Stimulated activated effector memory CD8-positive, alpha-beta T cell treated with anti-CD3 and anti-CD28 coated beads, Interleukin-12 subunit alpha, Interleukin-12 subunit beta, amount 100 ng/mL, for 72 hours (primary cell): ENCODE data around the gene TMEM218.

Experiments
- ATAC-seq: fragments of 150-1000 bp; cut with Tn5 transposase; 2 replicates; pipeline ENCODE4 v1.10.0; 2021
- DNase-seq, 2 donors: peaks; one replicate each; pipeline ENCODE4 v3.0.0; 2021 to 2022; ENCODE audit warnings: low spot score in 2 of 2
- H3K27ac Mint-ChIP-seq: one replicate; pipeline ENCODE4 v1.8.0; 2022; ENCODE audit warnings: mild to moderate bottlenecking, mixed read lengths
- H3K36me3 Mint-ChIP-seq: one replicate; pipeline ENCODE4 v1.8.0; 2022; ENCODE audit warnings: mild to moderate bottlenecking, mixed read lengths
- H3K4me1 Mint-ChIP-seq: one replicate; pipeline ENCODE4 v1.8.0; 2022; ENCODE audit warnings: mixed read lengths
- H3K4me3 Mint-ChIP-seq: one replicate; pipeline ENCODE4 v1.8.0; 2022; ENCODE audit warnings: mild to moderate bottlenecking, mixed read lengths
- H3K9me3 Mint-ChIP-seq: one replicate; pipeline ENCODE4 v1.8.0; 2022; ENCODE audit warnings: mixed read lengths

Gene TMEM218

GRCh38 chr11:125140233-125140632, 28.8 kb upstream of the TMEM218 start:
- DNase-seq (no peak), ATAC-seq (no peak)
- Mint-ChIP-seq H3K4me1 (peaks cover 8% of the 10 kb centered on the region), H3K9me3 (no peaks in the 10 kb centered on the region), H3K4me3 (no peak overlapping the region), H3K36me3 (no peaks in the 10 kb centered on the region), H3K27ac (no peak overlapping the region)

GRCh38 chr11:125139778-125140177, 28.4 kb upstream of the TMEM218 start:
- ATAC-seq (no peak), DNase-seq (no peak)
- Mint-ChIP-seq H3K9me3 (no peaks in the 10 kb centered on the region), H3K36me3 (no peaks in the 10 kb centered on the region), H3K4me3 (no peak overlapping the region), H3K27ac (no peak overlapping the region), H3K4me1 (peaks cover 8% of the 10 kb centered on the region)

GRCh38 chr11:125138966-125139365, 27.5 kb upstream of the TMEM218 start:
- no peaks in the 10 kb centered on the region for H3K9me3 Mint-ChIP-seq
- peaks cover 8% of the 10 kb centered on the region for H3K4me1 Mint-ChIP-seq
- ATAC-seq (peak; percentile 14), DNase-seq (no peak)
- H3K36me3 Mint-ChIP-seq: no peaks in the 10 kb centered on the region
- no peak overlapping the region for H3K4me3 Mint-ChIP-seq
- H3K27ac Mint-ChIP-seq: no peak overlapping the region

GRCh38 chr11:125136001-125136400, 24.6 kb upstream of the TMEM218 start:
- no peak overlapping the region for H3K27ac Mint-ChIP-seq
- no peak for DNase-seq
- no peak overlapping the region for H3K4me3 Mint-ChIP-seq
- ATAC-seq: no peak
- H3K9me3 Mint-ChIP-seq: no peaks in the 10 kb centered on the region
- H3K4me1 Mint-ChIP-seq: no peaks in the 10 kb centered on the region
- H3K36me3 Mint-ChIP-seq: no peaks in the 10 kb centered on the region

GRCh38 chr11:125132596-125132995, 21.2 kb upstream of the TMEM218 start:
- H3K4me1 Mint-ChIP-seq: no peaks in the 10 kb centered on the region
- H3K4me3 Mint-ChIP-seq: no peak overlapping the region
- no peaks in the 10 kb centered on the region for H3K9me3 Mint-ChIP-seq
- H3K36me3 Mint-ChIP-seq: no peaks in the 10 kb centered on the region
- no peak overlapping the region for H3K27ac Mint-ChIP-seq
- DNase-seq: no peak
- no peak for ATAC-seq

GRCh38 chr11:125132071-125132470, 20.6 kb upstream of the TMEM218 start:
- no peaks in the 10 kb centered on the region for H3K36me3 Mint-ChIP-seq
- H3K4me3 Mint-ChIP-seq: no peak overlapping the region
- DNase-seq (no peak), ATAC-seq (no peak)
- H3K27ac Mint-ChIP-seq: no peak overlapping the region
- H3K9me3 Mint-ChIP-seq: no peaks in the 10 kb centered on the region
- no peaks in the 10 kb centered on the region for H3K4me1 Mint-ChIP-seq

- DNase-seq: no peak
- no peak overlapping the region for H3K4me3 Mint-ChIP-seq
- no peak overlapping the region for H3K27ac Mint-ChIP-seq
- H3K36me3 Mint-ChIP-seq: no peaks in the 10 kb centered on the region
- H3K9me3 Mint-ChIP-seq: no peaks in the 10 kb centered on the region
- no peak for ATAC-seq
- H3K4me1 Mint-ChIP-seq: no peaks in the 10 kb centered on the region
These were observed 18.0 kb upstream of the TMEM218 start for GRCh38 chr11:125129316-125129993.

GRCh38 chr11:125128450-125128849, 17.0 kb upstream of the TMEM218 start:
- no peak for ATAC-seq
- no peak for DNase-seq
- H3K9me3 Mint-ChIP-seq: no peaks in the 10 kb centered on the region
- no peak overlapping the region for H3K4me3 Mint-ChIP-seq
- no peak overlapping the region for H3K27ac Mint-ChIP-seq
- no peaks in the 10 kb centered on the region for H3K36me3 Mint-ChIP-seq
- no peaks in the 10 kb centered on the region for H3K4me1 Mint-ChIP-seq

GRCh38 chr11:125124618-125124992, 13.2 kb upstream of the TMEM218 start:
- no peaks in the 10 kb centered on the region for H3K4me1 Mint-ChIP-seq
- H3K4me3 Mint-ChIP-seq: no peak overlapping the region
- no peak overlapping the region for H3K27ac Mint-ChIP-seq
- DNase-seq (no peak), ATAC-seq (no peak)
- H3K9me3 Mint-ChIP-seq: no peaks in the 10 kb centered on the region
- H3K36me3 Mint-ChIP-seq: no peaks in the 10 kb centered on the region

GRCh38 chr11:125123947-125124617, 12.7 kb upstream of the TMEM218 start:
- DNase-seq (no peak), ATAC-seq (peak; percentile 53)
- H3K36me3 Mint-ChIP-seq: no peaks in the 10 kb centered on the region
- no peak overlapping the region for H3K27ac Mint-ChIP-seq
- no peaks in the 10 kb centered on the region for H3K4me1 Mint-ChIP-seq
- H3K9me3 Mint-ChIP-seq: no peaks in the 10 kb centered on the region
- H3K4me3 Mint-ChIP-seq: no peak overlapping the region

GRCh38 chr11:125123194-125123946, 11.9 kb upstream of the TMEM218 start:
- Mint-ChIP-seq H3K9me3 (no peaks in the 10 kb centered on the region), H3K36me3 (no peaks in the 10 kb centered on the region), H3K27ac (no peak overlapping the region), H3K4me3 (no peak overlapping the region), H3K4me1 (no peaks in the 10 kb centered on the region)
- no peak for ATAC-seq
- DNase-seq: no peak

- DNase-seq: no peak
These were observed 6.0 kb upstream of the TMEM218 start for GRCh38 chr11:125117429-125117828.

GRCh38 chr11:125114518-125114917, 3.1 kb upstream of the TMEM218 start:
- H3K4me3 Mint-ChIP-seq: no peak overlapping the region
- ATAC-seq (no peak), DNase-seq (no peak)
- H3K4me1 Mint-ChIP-seq: peaks cover 21% of the 10 kb centered on the region
- peaks cover 11% of the 10 kb centered on the region for H3K36me3 Mint-ChIP-seq
- no peak overlapping the region for H3K27ac Mint-ChIP-seq
- H3K9me3 Mint-ChIP-seq: peaks cover 6% of the 10 kb centered on the region

More at GRCh38 chr11:125117429-125117828, 6.0 kb upstream of the TMEM218 start:
- Mint-ChIP-seq H3K4me1 (no peaks in the 10 kb centered on the region), H3K36me3 (no peaks in the 10 kb centered on the region), H3K9me3 (peaks cover 2% of the 10 kb centered on the region), H3K27ac (no peak overlapping the region), H3K4me3 (no peak overlapping the region)
- no peak for ATAC-seq

GRCh38 chr11:125112208-125112604, 780 bp upstream of the TMEM218 start:
- peak overlapping the region; percentile 98 for H3K4me3 Mint-ChIP-seq
- DNase-seq (peak in 1 of 2 donors; percentile 52), ATAC-seq (no peak)
- H3K9me3 Mint-ChIP-seq: peaks cover 6% of the 10 kb centered on the region
- peak overlapping the region; percentile 98 for H3K27ac Mint-ChIP-seq
- peaks cover 21% of the 10 kb centered on the region for H3K4me1 Mint-ChIP-seq
- H3K36me3 Mint-ChIP-seq: peaks cover 11% of the 10 kb centered on the region

- Mint-ChIP-seq H3K27ac (peak overlapping the region; percentile 98), H3K4me3 (peak overlapping the region; percentile 98), H3K4me1 (peaks cover 21% of the 10 kb centered on the region), H3K9me3 (peaks cover 6% of the 10 kb centered on the region), H3K36me3 (peaks cover 11% of the 10 kb centered on the region)
- DNase-seq (no peak), ATAC-seq (no peak)
These were observed 454 bp downstream of the TMEM218 start for GRCh38 chr11:125111001-125111342.

- Mint-ChIP-seq H3K27ac (peak overlapping the region; percentile 98), H3K36me3 (peaks cover 11% of the 10 kb centered on the region), H3K4me3 (peak overlapping the region; percentile 98), H3K9me3 (peaks cover 6% of the 10 kb centered on the region), H3K4me1 (peaks cover 21% of the 10 kb centered on the region)
- ATAC-seq (no peak), DNase-seq (no peak)
These were observed 920 bp downstream of the TMEM218 start for GRCh38 chr11:125110506-125110905.
